Fibroblast of lung (primary cell): Measurements from ENCODE around the gene AFMID. TPM values are rescaled to one million over a fixed set of nuclear protein-coding genes. Genes with fewer than 3 reads are reported as not detected.

ENCODE experiments used
- DNase-seq, 2 donors: peaks; one replicate each; pipeline versions ENCODE4 v3.0.0 to v3.0.0-alpha.2; 2010; ENCODE audit warnings: low read depth in 2 of 2
- H2AFZ ChIP-seq: 2 replicates; pipeline ENCODE4 v1.5.1; 2012; ENCODE audit warnings: low read length, control low read depth, inconsistent platforms
- H3K27ac ChIP-seq: 2 replicates; pipeline ENCODE4 v1.5.1; 2011; ENCODE audit warnings: low read length, control low read depth; ENCODE audit not compliant: insufficient read depth
- H3K27me3 ChIP-seq: 2 replicates; pipeline ENCODE4 v1.5.1; 2011; ENCODE audit warnings: mild to moderate bottlenecking, low read length; ENCODE audit not compliant: control insufficient read depth, insufficient read depth
- H3K36me3 ChIP-seq: 2 replicates; pipeline ENCODE4 v1.5.1; 2011; ENCODE audit warnings: low read length; ENCODE audit not compliant: control insufficient read depth, insufficient read depth
- H3K4me1 ChIP-seq: 2 replicates; pipeline ENCODE4 v1.5.1; 2011; ENCODE audit warnings: low read length; ENCODE audit not compliant: control insufficient read depth, insufficient read depth; ENCODE audit errors: extremely low read depth
- H3K4me2 ChIP-seq: 2 replicates; pipeline ENCODE4 v1.5.1; 2011; ENCODE audit warnings: low read length, control low read depth; ENCODE audit not compliant: insufficient read depth; ENCODE audit errors: extremely low read depth
- H3K4me3 ChIP-seq, 4 experiments: fragments of 200-600 bp in 1 of 4; sonication (generic) in 1 of 4; replicated peaks in 1 of 4; 2 replicates each; pipeline ENCODE4 v1.5.1; 2011 to 2016; ENCODE audit warnings: low read length in 4 of 4, low read depth in 3 of 4, mild to moderate bottlenecking in 3 of 4, control low read depth in 2 of 4, inconsistent platforms in 1 of 4, mixed read lengths in 1 of 4; ENCODE audit not compliant: insufficient read depth in 1 of 4; ENCODE audit errors: control extremely low read depth in 1 of 4
- H3K79me2 ChIP-seq: 2 replicates; pipeline ENCODE4 v1.5.1; 2012; ENCODE audit warnings: mild to moderate bottlenecking, low read length, inconsistent platforms; ENCODE audit not compliant: control insufficient read depth, insufficient read depth
- H3K9ac ChIP-seq: 2 replicates; pipeline ENCODE4 v1.5.1; 2011; ENCODE audit warnings: mild to moderate bottlenecking, low read length, control low read depth; ENCODE audit not compliant: insufficient read depth
- H3K9me3 ChIP-seq: 2 replicates; pipeline ENCODE4 v1.5.1; 2012; ENCODE audit warnings: low read depth, low read length; ENCODE audit not compliant: control insufficient read depth, insufficient read depth
- H4K20me1 ChIP-seq: 2 replicates; pipeline ENCODE4 v1.5.1; 2011; ENCODE audit warnings: low read length; ENCODE audit not compliant: control insufficient read depth, insufficient read depth; ENCODE audit errors: extremely low read depth
- CTCF ChIP-seq, 2 donors: IDR thresholded peaks in 1 of 2; conservative IDR thresholded peaks in 1 of 2; 1 replicate in 1 of 2; 2 replicates in 1 of 2; pipeline ENCODE4 v1.5.1; 2011 to 2012; ENCODE audit warnings: low read length in 2 of 2, control low read depth in 1 of 2, inconsistent platforms in 1 of 2, low read depth in 1 of 2, mild to moderate bottlenecking in 1 of 2
- EZH2 ChIP-seq: IDR thresholded peaks from 2 replicates; pipeline ENCODE4 v1.5.1; 2012; ENCODE audit warnings: low read length, control low read depth, mild to moderate bottlenecking; ENCODE audit errors: missing control alignments
- polyA plus RNA-seq, 2 donors: library from polyadenylated mRNA; depleted of rRNA in 1 of 2; stranded (reverse) in 1 of 2; unstranded in 1 of 2; fragments of >200 nt; gene quantifications; 2 replicates each; pipeline ENCODE4 v1.2.1, GENCODE V29; 2011 to 2012; ENCODE audit warnings: missing spikeins in 1 of 2
- total RNA-seq: library from RNA; depleted of rRNA; stranded (reverse); fragments of >200 nt; gene quantifications from 2 replicates; pipeline ENCODE4 v1.2.1, GENCODE V29; 2014

AFMID gene
- total and polyA plus RNA-seq, 2 donors (not counting 1 experiment from before 2014, with no cell fraction given) = 28.1 to 29.2 TPM

DNA sequence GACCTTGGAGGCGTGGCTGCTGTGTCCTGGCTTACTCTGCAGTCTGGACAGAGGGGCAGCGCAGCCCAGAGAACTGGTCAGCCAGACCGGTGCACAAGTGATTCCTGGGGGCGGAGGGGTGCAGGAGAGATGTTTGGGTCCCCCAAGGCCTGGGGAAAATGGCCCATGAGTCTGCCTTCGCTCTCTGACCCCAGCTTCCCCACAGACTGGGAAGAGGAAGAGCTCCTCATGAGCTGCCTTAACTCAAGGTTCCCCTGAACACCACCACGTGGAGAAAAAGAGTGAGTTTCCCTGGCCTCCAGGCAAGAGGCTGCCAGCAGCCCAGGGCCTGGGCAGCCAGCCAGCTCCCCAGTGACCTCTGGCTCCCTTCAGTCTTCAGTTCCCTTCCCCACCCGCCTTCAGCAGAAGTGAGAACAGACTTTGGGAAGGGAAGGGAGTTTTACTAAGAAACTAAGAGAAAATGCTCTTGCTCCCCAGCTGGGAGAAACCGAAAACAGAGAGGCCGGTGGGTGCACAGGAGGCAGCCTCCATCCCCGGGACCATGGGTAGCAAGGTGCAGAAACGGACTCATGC lies 42.9 kb upstream of the AFMID start:
- DNase-seq = peak; percentile 59 to 96
- no peaks in the 10 kb centered on the region for H4K20me1 ChIP-seq
- no peak overlapping the region for H3K4me2 ChIP-seq
- no peak overlapping the region for H3K4me3 ChIP-seq
- TF ChIP-seq CTCF (conservative IDR thresholded peaks at IDR 0.05 in 1 of 2, IDR thresholded peaks at IDR 0.05 in 1 of 2; ENCODE audit: low read depth in 1 of 2, low read length in 2 of 2) = peak in 1 of 2 donors; percentile 21
- no peak for TF ChIP-seq EZH2
- no peak overlapping the region for H2AFZ ChIP-seq
- peaks cover 24% of the 10 kb centered on the region for H3K4me1 ChIP-seq
- no peak overlapping the region for H3K9ac ChIP-seq
- H3K79me2 ChIP-seq = no peaks in the 10 kb centered on the region
- H3K27ac ChIP-seq = no peak overlapping the region
- no peaks in the 10 kb centered on the region for H3K9me3 ChIP-seq
- no peaks in the 10 kb centered on the region for H3K36me3 ChIP-seq
- no peaks in the 10 kb centered on the region for H3K27me3 ChIP-seq

DNA sequence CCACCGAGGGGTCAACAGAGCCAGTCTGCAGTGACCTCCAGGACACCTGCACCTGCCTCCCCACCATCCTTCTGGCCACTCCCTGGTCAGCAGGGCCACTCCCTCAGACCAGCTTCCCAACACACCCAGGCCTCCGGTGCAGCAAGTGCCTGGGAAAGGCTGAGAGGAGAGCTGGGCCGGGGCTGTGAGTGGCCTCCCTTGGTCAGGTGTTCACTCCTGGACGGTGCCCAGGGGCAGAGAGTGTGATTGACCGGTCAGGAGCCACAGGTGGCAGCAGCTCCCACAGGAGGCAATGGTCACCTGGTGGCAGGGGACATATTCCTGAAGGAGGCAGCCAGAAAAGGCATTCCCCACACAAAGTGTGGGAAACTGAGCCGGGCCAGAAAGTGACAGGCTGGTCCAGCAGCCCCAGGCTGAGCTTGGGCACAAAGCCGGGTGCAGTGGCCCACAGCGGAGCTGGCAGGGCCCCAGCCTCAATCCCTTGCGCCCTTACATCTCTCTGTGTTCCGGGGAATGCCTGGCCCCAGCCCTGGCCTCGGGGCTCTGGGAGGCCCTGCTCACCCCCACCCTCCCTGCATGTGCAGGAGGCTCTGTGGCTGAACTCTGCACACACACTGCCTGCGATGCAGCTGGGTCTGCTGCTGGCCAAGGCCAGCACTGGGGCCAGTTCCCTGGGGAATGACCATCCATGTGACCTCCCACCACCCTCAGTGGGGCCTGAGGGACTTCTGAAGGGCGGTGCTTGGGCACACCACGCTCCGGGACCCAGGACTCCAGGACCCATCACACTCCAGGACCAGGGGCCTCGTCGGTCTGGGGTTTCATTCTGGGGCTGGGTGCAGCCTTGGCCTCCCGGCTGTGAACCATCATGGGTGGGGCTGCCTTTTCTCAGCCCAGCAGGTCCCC lies 42.2 kb upstream of the AFMID start:
- no peak overlapping the region for H3K9ac ChIP-seq
- H3K27ac ChIP-seq = no peak overlapping the region
- H3K9me3 ChIP-seq = no peaks in the 10 kb centered on the region
- no peak overlapping the region for H3K4me2 ChIP-seq
- DNase-seq = peak in 1 of 2 donors; percentile 82
- H4K20me1 ChIP-seq = no peaks in the 10 kb centered on the region
- H3K4me1 ChIP-seq = peaks cover 24% of the 10 kb centered on the region
- H3K27me3 ChIP-seq = no peaks in the 10 kb centered on the region
- no peak overlapping the region for H2AFZ ChIP-seq
- TF ChIP-seq CTCF (conservative IDR thresholded peaks at IDR 0.05 in 1 of 2, IDR thresholded peaks at IDR 0.05 in 1 of 2; ENCODE audit: low read depth in 1 of 2, low read length in 2 of 2) (no peak), EZH2 (no peak)
- H3K79me2 ChIP-seq = no peaks in the 10 kb centered on the region
- no peaks in the 10 kb centered on the region for H3K36me3 ChIP-seq
- no peak overlapping the region for H3K4me3 ChIP-seq

- no peak for TF ChIP-seq EZH2
- no peak for TF ChIP-seq CTCF (conservative IDR thresholded peaks at IDR 0.05 in 1 of 2, IDR thresholded peaks at IDR 0.05 in 1 of 2; ENCODE audit: low read depth in 1 of 2, low read length in 2 of 2)
- no peak overlapping the region for H3K4me3 ChIP-seq
- H3K4me1 ChIP-seq = peaks cover 24% of the 10 kb centered on the region
Measured at GRCh38 chr17:78146471-78146869, 40.7 kb upstream of the AFMID start.

More at GRCh38 chr17:78146471-78146869, 40.7 kb upstream of the AFMID start:
- no peaks in the 10 kb centered on the region for H3K9me3 ChIP-seq
- no peaks in the 10 kb centered on the region for H4K20me1 ChIP-seq
- no peaks in the 10 kb centered on the region for H3K36me3 ChIP-seq
- H3K4me2 ChIP-seq = no peak overlapping the region
- DNase-seq = no peak
- no peak overlapping the region for H2AFZ ChIP-seq
- no peaks in the 10 kb centered on the region for H3K79me2 ChIP-seq
- no peak overlapping the region for H3K9ac ChIP-seq
- no peaks in the 10 kb centered on the region for H3K27me3 ChIP-seq
- H3K27ac ChIP-seq = no peak overlapping the region
